ENCODE data around the gene EML6.

DNA sequence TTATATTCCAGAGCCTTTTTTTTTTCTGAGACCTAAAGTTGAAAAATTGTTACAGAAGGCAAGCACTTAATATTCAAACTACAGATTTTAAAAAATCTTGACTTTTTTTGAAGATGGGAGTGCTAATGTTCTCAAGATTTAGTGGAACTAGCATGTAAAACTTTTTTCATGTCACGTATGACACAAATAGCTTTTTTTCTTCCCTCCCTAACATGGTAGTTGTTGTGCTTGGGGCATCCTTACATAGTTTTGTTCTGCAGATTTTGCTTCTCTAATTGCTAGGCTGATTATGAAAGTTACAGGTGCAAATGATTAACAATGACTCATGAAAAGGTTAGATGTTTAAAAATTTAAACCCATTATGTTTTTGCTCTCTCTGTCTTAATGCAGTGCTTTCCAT is 3.0 kb downstream of the EML6 start:
- no peak for TF ChIP-seq CEBPB (IDR thresholded peaks at IDR 0.05)
- TF ChIP-seq ZC3H11A (IDR thresholded peaks at IDR 0.05), result no peak
- TF ChIP-seq, protein P1, sequence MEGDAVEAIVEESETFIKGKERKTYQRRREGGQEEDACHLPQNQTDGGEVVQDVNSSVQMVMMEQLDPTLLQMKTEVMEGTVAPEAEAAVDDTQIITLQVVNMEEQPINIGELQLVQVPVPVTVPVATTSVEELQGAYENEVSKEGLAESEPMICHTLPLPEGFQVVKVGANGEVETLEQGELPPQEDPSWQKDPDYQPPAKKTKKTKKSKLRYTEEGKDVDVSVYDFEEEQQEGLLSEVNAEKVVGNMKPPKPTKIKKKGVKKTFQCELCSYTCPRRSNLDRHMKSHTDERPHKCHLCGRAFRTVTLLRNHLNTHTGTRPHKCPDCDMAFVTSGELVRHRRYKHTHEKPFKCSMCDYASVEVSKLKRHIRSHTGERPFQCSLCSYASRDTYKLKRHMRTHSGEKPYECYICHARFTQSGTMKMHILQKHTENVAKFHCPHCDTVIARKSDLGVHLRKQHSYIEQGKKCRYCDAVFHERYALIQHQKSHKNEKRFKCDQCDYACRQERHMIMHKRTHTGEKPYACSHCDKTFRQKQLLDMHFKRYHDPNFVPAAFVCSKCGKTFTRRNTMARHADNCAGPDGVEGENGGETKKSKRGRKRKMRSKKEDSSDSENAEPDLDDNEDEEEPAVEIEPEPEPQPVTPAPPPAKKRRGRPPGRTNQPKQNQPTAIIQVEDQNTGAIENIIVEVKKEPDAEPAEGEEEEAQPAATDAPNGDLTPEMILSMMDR (IDR thresholded peaks at IDR 0.05), result no peak
- TF ChIP-seq MYC (IDR thresholded peaks at IDR 0.05; ENCODE audit: borderline replicate concordance, low read length), result no peak
- TF ChIP-seq, protein P2, sequence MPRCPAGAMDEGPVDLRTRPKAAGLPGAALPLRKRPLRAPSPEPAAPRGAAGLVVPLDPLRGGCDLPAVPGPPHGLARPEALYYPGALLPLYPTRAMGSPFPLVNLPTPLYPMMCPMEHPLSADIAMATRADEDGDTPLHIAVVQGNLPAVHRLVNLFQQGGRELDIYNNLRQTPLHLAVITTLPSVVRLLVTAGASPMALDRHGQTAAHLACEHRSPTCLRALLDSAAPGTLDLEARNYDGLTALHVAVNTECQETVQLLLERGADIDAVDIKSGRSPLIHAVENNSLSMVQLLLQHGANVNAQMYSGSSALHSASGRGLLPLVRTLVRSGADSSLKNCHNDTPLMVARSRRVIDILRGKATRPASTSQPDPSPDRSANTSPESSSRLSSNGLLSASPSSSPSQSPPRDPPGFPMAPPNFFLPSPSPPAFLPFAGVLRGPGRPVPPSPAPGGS (IDR thresholded peaks at IDR 0.05), result no peak
- no peak for TF ChIP-seq CBX8 (IDR thresholded peaks at IDR 0.05)
- TF ChIP-seq, protein P3, sequence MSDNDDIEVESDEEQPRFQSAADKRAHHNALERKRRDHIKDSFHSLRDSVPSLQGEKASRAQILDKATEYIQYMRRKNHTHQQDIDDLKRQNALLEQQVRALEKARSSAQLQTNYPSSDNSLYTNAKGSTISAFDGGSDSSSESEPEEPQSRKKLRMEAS (IDR thresholded peaks at IDR 0.05), result no peak
- TF ChIP-seq POLR2A (IDR thresholded peaks at IDR 0.05; ENCODE audit: low read length), result no peak
- no peak for TF ChIP-seq SMC3 (IDR thresholded peaks at IDR 0.05)
- no peak for TF ChIP-seq ZFP36 (IDR thresholded peaks at IDR 0.05; ENCODE audit: borderline replicate concordance, partially characterized antibody)
- no peak for TF ChIP-seq EP300 (IDR thresholded peaks at IDR 0.05)
- TF ChIP-seq MAZ (IDR thresholded peaks at IDR 0.05; ENCODE audit: borderline replicate concordance, low read depth, low read length), result no peak
- no peak for TF ChIP-seq JUN (IDR thresholded peaks at IDR 0.05)
- no peak for TF ChIP-seq CHD2 (IDR thresholded peaks at IDR 0.05; ENCODE audit: low read length, partially characterized antibody)

Measured in A549 (cell line).